Measurements from ENCODE around the gene EGLN3.
"Not testable (repeated sequence)": the region's sequence is repeated elsewhere in the genome, so short reads cannot be mapped to it uniquely, and the experiment has no call there.

The EGLN3 gene

GRCh38 chr14:33934938-33935337 is 15.9 kb downstream of the EGLN3 start:
- no peak for DNase-seq

GRCh38 chr14:33934043-33934750 is 16.7 kb downstream of the EGLN3 start:
- no peak for DNase-seq

GRCh38 chr14:33933386-33933933 is 17.4 kb downstream of the EGLN3 start:
- DNase-seq: no peak

- DNase-seq: no peak
Measured at GRCh38 chr14:33932576-33933345, 18.1 kb downstream of the EGLN3 start.

- DNase-seq: no peak
Measured at GRCh38 chr14:33932033-33932432, 18.8 kb downstream of the EGLN3 start.

GRCh38 chr14:33931461-33931860 is 19.4 kb downstream of the EGLN3 start:
- DNase-seq: no peak

GRCh38 chr14:33930439-33930838 is 20.4 kb downstream of the EGLN3 start:
- DNase-seq: no peak

GRCh38 chr14:33929799-33930408 is 21.0 kb downstream of the EGLN3 start:
- no peak for DNase-seq

- no peak for DNase-seq
Measured at GRCh38 chr14:33928895-33929294, 22.0 kb downstream of the EGLN3 start.

GRCh38 chr14:33927944-33928343 is 22.9 kb downstream of the EGLN3 start:
- no peak for DNase-seq

GRCh38 chr14:33926967-33927366 is 23.9 kb downstream of the EGLN3 start:
- DNase-seq: not testable (repeated sequence)

GRCh38 chr14:33925946-33926345 is 24.9 kb downstream of the EGLN3 start:
- DNase-seq: no peak

GRCh38 chr14:33925235-33925634 is 25.6 kb downstream of the EGLN3 start:
- no peak for DNase-seq

GRCh38 chr14:33924566-33925100 is 26.2 kb downstream of the EGLN3 start:
- no peak for DNase-seq

- DNase-seq: no peak
Measured at GRCh38 chr14:33922125-33922524, 28.7 kb downstream of the EGLN3 start.

GRCh38 chr14:33918256-33918655 is 32.6 kb downstream of the EGLN3 start:
- no peak for DNase-seq

GRCh38 chr14:33917661-33918060 is 33.2 kb downstream of the EGLN3 start:
- no peak for DNase-seq

- no peak for DNase-seq
Measured at GRCh38 chr14:33916663-33917565, 34.0 kb downstream of the EGLN3 start.

GRCh38 chr14:33915682-33916081 is 35.2 kb downstream of the EGLN3 start:
- DNase-seq: no peak

- no peak for DNase-seq
Measured at GRCh38 chr14:33914676-33915516, 36.0 kb downstream of the EGLN3 start.

GRCh38 chr14:33911046-33911445 is 39.8 kb downstream of the EGLN3 start:
- DNase-seq: no peak

Data from activated CD4-positive, CD25-positive, alpha-beta regulatory T cell treated with anti-CD3 and anti-CD28 coated beads, Interleukin-2, amount 50 U/mL, for 72 hours (primary cell).